ENCODE measurements around the gene SH3RF1. TPM values are rescaled to one million over a fixed set of nuclear protein-coding genes. Genes with fewer than 3 reads are reported as not detected.

SH3RF1 gene
- total and polyA plus RNA-seq, 2 of the 8 experiments (the other 6 are each of a cell fraction or from before 2014, with no cell fraction given): 6.9 to 15.1 TPM

DNA sequence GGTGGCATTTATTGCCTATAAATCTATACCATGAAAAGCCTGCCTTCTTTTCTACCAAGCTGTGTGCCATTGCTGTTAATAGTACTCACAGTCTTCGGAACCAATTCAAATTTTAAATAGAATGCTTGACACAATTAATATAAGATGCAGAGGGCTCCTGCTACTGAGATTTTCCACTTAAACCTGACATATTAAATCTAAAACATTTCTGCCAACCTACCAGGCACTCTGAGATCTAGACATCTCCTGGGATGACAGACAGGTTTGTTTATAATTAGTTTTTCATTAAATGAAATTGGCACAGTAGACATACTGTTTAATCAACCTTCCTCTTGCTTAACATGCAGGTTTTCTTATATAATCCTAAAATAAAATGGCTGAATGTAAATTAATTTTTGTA lies 143.4 kb downstream of the SH3RF1 start:
- Histone ChIP-seq H3K27ac (ENCODE audit: low read depth, low read length) (no peak overlapping the region), H3K4me3 (ENCODE audit: extremely low read depth in 1 of 4, insufficient read depth in 2 of 4, low read depth in 3 of 4, low read length in 4 of 4) (no peak overlapping the region), H3K4me1 (replicated peaks in 1 of 4; ENCODE audit: control insufficient read depth in 3 of 4, insufficient read depth in 4 of 4, low read length in 3 of 4) (no peaks in the 10 kb centered on the region), H2BK120ac (replicated peaks; ENCODE audit: low read depth, low read length) (no peak overlapping the region), H2BK5ac (ENCODE audit: low read depth, low read length) (no peak overlapping the region), H3K14ac (ENCODE audit: insufficient read length) (no peak overlapping the region), H4K20me1 (replicated peaks in 1 of 2; ENCODE audit: control insufficient read depth in 1 of 2, insufficient read depth in 2 of 2, low read length in 2 of 2) (no peaks in the 10 kb centered on the region), H2BK15ac (ENCODE audit: low read length) (no peak overlapping the region), H3K36me3 (ENCODE audit: control insufficient read depth in 2 of 4, insufficient read depth in 4 of 4, low read length in 3 of 4) (peaks cover 0 to 6% (median 4%) of the 10 kb centered on the region in 4 experiments; a peak in 5 of 8 replicates), H2BK20ac (ENCODE audit: low read length) (no peak overlapping the region), H3K79me2 (ENCODE audit: control insufficient read depth in 1 of 2, insufficient read depth in 2 of 2, low read length in 2 of 2) (no peaks in the 10 kb centered on the region), H2AFZ (ENCODE audit: low read length) (no peak overlapping the region), H3K9me3 (ENCODE audit: insufficient read depth in 2 of 2, low read depth in 1 of 2, low read length in 1 of 2) (no peaks in the 10 kb centered on the region), H3K4ac (replicated peaks; ENCODE audit: insufficient read length, low read depth, low read length) (no peak overlapping the region), H2AK5ac (ENCODE audit: low read depth, low read length) (no peak overlapping the region), H3K18ac (ENCODE audit: extremely low read depth, low read length) (no peak overlapping the region), H3K27me3 (replicated peaks in 1 of 4; ENCODE audit: control insufficient read depth in 3 of 4, extremely low read depth in 1 of 4, insufficient read depth in 3 of 4, low read length in 3 of 4) (no peaks in the 10 kb centered on the region), H3K56ac (replicated peaks; ENCODE audit: insufficient read length, low read depth, low read length) (no peak overlapping the region), H3K23ac (ENCODE audit: insufficient read length) (no peak overlapping the region), H4K5ac (ENCODE audit: insufficient read length, low read depth, low read length) (no peak overlapping the region), H3K9ac (replicated peaks in 1 of 4; ENCODE audit: extremely low read depth in 1 of 4, low read depth in 3 of 4, low read length in 3 of 4) (no peak overlapping the region), H3K23me2 (ENCODE audit: low read depth, low read length) (no peaks in the 10 kb centered on the region), H3K4me2 (ENCODE audit: insufficient read depth in 1 of 2, low read depth in 2 of 2, low read length in 2 of 2) (no peak overlapping the region), H2BK12ac (ENCODE audit: low read depth, low read length) (no peak overlapping the region), H4K8ac (ENCODE audit: extremely low read depth, insufficient read depth, low read length) (no peak overlapping the region), H4K91ac (replicated peaks; ENCODE audit: insufficient read length, low read length) (no peak overlapping the region), H3K79me1 (ENCODE audit: low read depth, low read length) (no peaks in the 10 kb centered on the region)
- no peak for DNase-seq (ENCODE audit: low read depth in 1 of 2, low spot score in 2 of 2)
- WGBS, 2 experiments (ENCODE audit: extremely low coverage in 1 of 2, insufficient coverage in 1 of 2, insufficient read length in 1 of 2, insufficient replicate concordance in 2 of 2, low coverage in 1 of 2, low lambda C conversion rate in 2 of 2, missing lambda C conversion rate in 1 of 2): 100% methylated on average over 1 of the region's 1 CpG; no CpG with 5 or more reads in 1 of the 2 experiments
- FAIRE-seq: no peak
- ChIA-PET POLR2A (ENCODE audit: partially characterized antibody) (interaction anchor here (1.6 kb wide), 1 partner anchor 10 kb away, joined by 4 read pairs; no protein-coding TSS in a partner anchor), CTCF (ENCODE audit: partially characterized antibody) (interaction anchor here (0.8 to 1.4 kb wide), 2 partner anchors 11 to 26 kb away, joined by 3 to 4 read pairs; no protein-coding TSS in a partner anchor)
- TF ChIP-seq TCF12 (IDR thresholded peaks at IDR 0.05; ENCODE audit: low read depth, low read length) (no peak), CEBPB (IDR thresholded peaks at IDR 0.05; ENCODE audit: low read depth, low read length) (no peak), SP1 (IDR thresholded peaks at IDR 0.05; ENCODE audit: low read depth, low read length) (no peak), ASH2L (IDR thresholded peaks at IDR 0.05; ENCODE audit: low read length) (no peak), SP2 (IDR thresholded peaks at IDR 0.05; ENCODE audit: low read length) (no peak), SIN3A (conservative IDR thresholded peaks at IDR 0.05 in 1 of 2, IDR thresholded peaks at IDR 0.05 in 1 of 2; ENCODE audit: low read depth in 1 of 2, low read length in 2 of 2) (no peak), POU5F1 (IDR thresholded peaks at IDR 0.05; ENCODE audit: low read depth, low read length) (no peak), SUZ12 (IDR thresholded peaks at IDR 0.05; ENCODE audit: low read length) (no peak), GABPA (IDR thresholded peaks at IDR 0.05; ENCODE audit: borderline replicate concordance, insufficient read depth, low read length) (no peak)
